Bronchial epithelial cell (primary cell): ENCODE measurements around the gene BRD2. TPM values are rescaled to one million over a fixed set of nuclear protein-coding genes. Genes with fewer than 3 reads are reported as not detected.

Experiments used
- DNase-seq: peaks from one replicate; pipeline ENCODE4 v3.0.0-alpha.2; 2010; ENCODE audit warnings: low read depth
- FAIRE-seq: peaks from 2 replicates; lab custom pipeline; 2011; peaks lifted over from hg19 to GRCh38; lab: Jason Lieb, UNC
- H3K27me3 ChIP-seq: 2 replicates; pipeline ENCODE4 v1.5.1; 2011; ENCODE audit warnings: low read length; ENCODE audit not compliant: control insufficient read depth, insufficient read depth
- H3K36me3 ChIP-seq: 2 replicates; pipeline ENCODE4 v1.5.1; 2011; ENCODE audit warnings: low read length; ENCODE audit not compliant: control insufficient read depth, insufficient read depth
- H3K4me3 ChIP-seq: 2 replicates; pipeline ENCODE4 v1.5.1; 2011; ENCODE audit warnings: mild to moderate bottlenecking, low read depth, low read length, control low read depth
- CTCF ChIP-seq: IDR thresholded peaks from 2 replicates; pipeline ENCODE4 v1.5.1; 2011; ENCODE audit warnings: mild to moderate bottlenecking, moderate library complexity, low read length, control low read depth, inconsistent platforms; ENCODE audit not compliant: insufficient read depth, severe bottlenecking
- total RNA-seq: library from RNA; depleted of rRNA; stranded (reverse); fragments of >200 nt; gene quantifications from 2 replicates; pipeline ENCODE4 v1.2.1, GENCODE V29; 2014

Gene BRD2
- total RNA-seq, 1 donor from 2014 or later: 57.1 TPM

- Histone ChIP-seq H3K4me3 (no peak overlapping the region), H3K36me3 (no peaks in the 10 kb centered on the region), H3K27me3 (peaks cover 5% of the 10 kb centered on the region)
- TF ChIP-seq CTCF: peak; percentile 70
- peak; percentile 62 for FAIRE-seq
- peak; percentile 78 for DNase-seq
Observed at GRCh38 chr6:33014841-33015634, 46.6 kb downstream of the BRD2 start.

- Histone ChIP-seq H3K4me3 (no peak overlapping the region), H3K36me3 (no peaks in the 10 kb centered on the region), H3K27me3 (peaks cover 5% of the 10 kb centered on the region)
- no peak for TF ChIP-seq CTCF
- DNase-seq: no peak
- FAIRE-seq: no peak
Observed at GRCh38 chr6:33015798-33016197, 47.4 kb downstream of the BRD2 start.

GRCh38 chr6:33017018-33017417, 48.6 kb downstream of the BRD2 start:
- Histone ChIP-seq H3K4me3 (no peak overlapping the region), H3K36me3 (no peaks in the 10 kb centered on the region), H3K27me3 (peaks cover 5% of the 10 kb centered on the region)
- FAIRE-seq (no peak), DNase-seq (no peak)
- TF ChIP-seq CTCF: no peak

GRCh38 chr6:33017694-33018353, 49.4 kb downstream of the BRD2 start:
- FAIRE-seq (no peak), DNase-seq (no peak)
- H3K36me3 ChIP-seq: no peaks in the 10 kb centered on the region
- no peak for TF ChIP-seq CTCF
- no peak overlapping the region for H3K4me3 ChIP-seq
- H3K27me3 ChIP-seq: peaks cover 5% of the 10 kb centered on the region

- Histone ChIP-seq H3K27me3 (peaks cover 5% of the 10 kb centered on the region), H3K36me3 (no peaks in the 10 kb centered on the region), H3K4me3 (no peak overlapping the region)
- no peak for FAIRE-seq
- no peak for DNase-seq
- no peak for TF ChIP-seq CTCF
Observed at GRCh38 chr6:33018418-33018817, 50.0 kb downstream of the BRD2 start.
